ENCODE results near the gene TRIM7. TPM values are rescaled to one million over a fixed set of nuclear protein-coding genes. Genes with fewer than 3 reads are reported as not detected.

The TRIM7 gene
- total and polyA plus RNA-seq, 12 donors: 3.9 to 30.8 (median 6.0) TPM

- peaks cover 16 to 62% (median 45%) of the 10 kb centered on the region in 9 donors for H3K4me1 ChIP-seq
- no peak for TF ChIP-seq CTCF (IDR thresholded peaks at IDR 0.05)
- peaks cover 10 to 58% (median 52%) of the 10 kb centered on the region in 9 donors for H3K36me3 ChIP-seq
Measured at GRCh38 chr5:181242031-181242451, 37.0 kb upstream of the TRIM7 start.

GRCh38 chr5:181241393-181241975, 36.5 kb upstream of the TRIM7 start:
- no peak for TF ChIP-seq CTCF (IDR thresholded peaks at IDR 0.05)
- Histone ChIP-seq H3K27ac (peak overlapping the region in 6 of 10 donors; percentile 95 to 99 (median 99)), H3K4me3 (peak overlapping the region in 5 of 10 donors; percentile 76 to 94 (median 80)), H3K9me3 (no peaks in the 10 kb centered on the region), H3K27me3 (no peaks in the 10 kb centered on the region), H3K4me1 (peaks cover 16 to 58% (median 45%) of the 10 kb centered on the region in 9 donors), H3K36me3 (peaks cover 10 to 64% (median 58%) of the 10 kb centered on the region in 9 donors)
- ATAC-seq: no peak
- no peak for DNase-seq
- 41% methylated on average over 6 of the region's 6 CpGs for WGBS, 2 donors
- intact Hi-C loops (cut with DNase I): loop anchor here in 2 of 10 donors (10.0 kb wide), 2 partner anchors 57 to 427 kb away; no protein-coding TSS in a partner anchor

More at GRCh38 chr5:181242031-181242451, 37.0 kb upstream of the TRIM7 start:
- intact Hi-C loops (cut with DNase I): loop anchor here in 2 of 10 donors (10.0 kb wide), 2 partner anchors 57 to 427 kb away; no protein-coding TSS in a partner anchor
- 28 to 30% methylated on average over 6 of the region's 6 CpGs for WGBS, 2 donors
- peak overlapping the region in 9 of 10 donors; percentile 76 to 94 (median 81) for H3K4me3 ChIP-seq
- H3K27me3 ChIP-seq: no peaks in the 10 kb centered on the region
- DNase-seq (no peak), ATAC-seq (no peak)
- H3K9me3 ChIP-seq: no peaks in the 10 kb centered on the region
- peak overlapping the region in 8 of 10 donors; percentile 91 to 99 (median 98) for H3K27ac ChIP-seq

- intact Hi-C loops (cut with DNase I): no loop called here
- H3K4me3 ChIP-seq: no peak overlapping the region
- H3K4me1 ChIP-seq: peaks cover 8 to 41% (median 30%) of the 10 kb centered on the region in 9 donors
- no peak for TF ChIP-seq CTCF (IDR thresholded peaks at IDR 0.05)
- H3K36me3 ChIP-seq: peaks cover 10 to 87% (median 80%) of the 10 kb centered on the region in 9 donors
- no peaks in the 10 kb centered on the region for H3K27me3 ChIP-seq
- H3K9me3 ChIP-seq: no peaks in the 10 kb centered on the region
- WGBS, 2 donors: 90 to 91% methylated on average over 9 of the region's 9 CpGs
- no peak for ATAC-seq
- H3K27ac ChIP-seq: no peak overlapping the region
- DNase-seq: no peak
Measured at GRCh38 chr5:181239062-181239663, 34.2 kb upstream of the TRIM7 start.

GRCh38 chr5:181237729-181238385, 32.9 kb upstream of the TRIM7 start:
- Histone ChIP-seq H3K9me3 (no peaks in the 10 kb centered on the region), H3K4me1 (peaks cover 8 to 37% (median 28%) of the 10 kb centered on the region in 9 donors), H3K36me3 (peaks cover 10 to 100% (median 89%) of the 10 kb centered on the region in 9 donors), H3K27ac (no peak overlapping the region), H3K4me3 (no peak overlapping the region), H3K27me3 (no peaks in the 10 kb centered on the region)
- DNase-seq: no peak
- 87 to 91% methylated on average over 5 of the region's 5 CpGs for WGBS, 2 donors
- ATAC-seq: no peak
- intact Hi-C loops (cut with DNase I): no loop called here
- TF ChIP-seq CTCF (IDR thresholded peaks at IDR 0.05): no peak

All from heart right ventricle (tissue), 16 donors.